Stimulated activated CD8-positive, alpha-beta memory T cell treated with anti-CD3 and anti-CD28 coated beads, Interleukin-7, amount 100 ng/mL, for 1 hour (primary cell): ENCODE data around the gene VIT.

Experiments
- DNase-seq, 2 donors: peaks; one replicate each; pipeline ENCODE4 v3.0.0-alpha.2; 2020; ENCODE audit warnings: low read depth in 2 of 2

VIT gene

GRCh38 chr2:36696533-36696932 is at the start of gene VIT:
VIT (plus strand) TSS chr2:36696707; CDS start chr2:36716371, 19,664 bp downstream.
- DNase-seq = no peak

- no peak for DNase-seq
Observed at GRCh38 chr2:36650031-36650829, 46.3 kb upstream of the VIT start.

GRCh38 chr2:36653155-36653554 is 43.4 kb upstream of the VIT start:
- no peak for DNase-seq

GRCh38 chr2:36653967-36654694 is 42.4 kb upstream of the VIT start:
- DNase-seq = no peak

GRCh38 chr2:36655453-36655852 is 41.1 kb upstream of the VIT start:
- no peak for DNase-seq

GRCh38 chr2:36657703-36658102 is 38.8 kb upstream of the VIT start:
- no peak for DNase-seq

GRCh38 chr2:36658277-36658748 is 38.2 kb upstream of the VIT start:
- DNase-seq = no peak

- no peak for DNase-seq
Observed at GRCh38 chr2:36659218-36659617, 37.3 kb upstream of the VIT start.

GRCh38 chr2:36659872-36660312 is 36.6 kb upstream of the VIT start:
- DNase-seq = no peak

GRCh38 chr2:36662638-36663037 is 33.9 kb upstream of the VIT start:
- no peak for DNase-seq

- no peak for DNase-seq
Observed at GRCh38 chr2:36663295-36663694, 33.2 kb upstream of the VIT start.

- no peak for DNase-seq
Observed at GRCh38 chr2:36663851-36664695, 32.4 kb upstream of the VIT start.

- no peak for DNase-seq
Observed at GRCh38 chr2:36664696-36665076, 31.8 kb upstream of the VIT start.

GRCh38 chr2:36667931-36668330 is 28.6 kb upstream of the VIT start:
- DNase-seq = no peak

- no peak for DNase-seq
Observed at GRCh38 chr2:36670881-36671595, 25.5 kb upstream of the VIT start.

- DNase-seq = no peak
Observed at GRCh38 chr2:36671731-36672130, 24.8 kb upstream of the VIT start.

- DNase-seq = no peak
Observed at GRCh38 chr2:36672199-36672598, 24.3 kb upstream of the VIT start.

GRCh38 chr2:36675579-36676282 is 20.8 kb upstream of the VIT start:
- DNase-seq = no peak

GRCh38 chr2:36676364-36676763 is 20.1 kb upstream of the VIT start:
- DNase-seq = no peak

- no peak for DNase-seq
Observed at GRCh38 chr2:36677386-36677785, 19.1 kb upstream of the VIT start.
